PC-3 (cell line): Measurements from ENCODE around the gene RAI14.

Source experiments
- EZH2 ChIP-seq: fragments of 300-600 bp; sonication (generic); IDR thresholded peaks from one replicate; pipeline ENCODE4 v1.6.1; 2017; ENCODE audit warnings: antibody characterized with exemption, mild to moderate bottlenecking, low read length; ENCODE audit not compliant: unreplicated experiment
- TF ChIP-seq, protein P1 (sequence below): fragments of 300-600 bp; sonication (generic); conservative IDR thresholded peaks from 2 replicates; pipeline ENCODE4 v1.5.1; 2017; ENCODE audit warnings: antibody characterized with exemption, low read depth, mild to moderate bottlenecking, low read length

DNA sequence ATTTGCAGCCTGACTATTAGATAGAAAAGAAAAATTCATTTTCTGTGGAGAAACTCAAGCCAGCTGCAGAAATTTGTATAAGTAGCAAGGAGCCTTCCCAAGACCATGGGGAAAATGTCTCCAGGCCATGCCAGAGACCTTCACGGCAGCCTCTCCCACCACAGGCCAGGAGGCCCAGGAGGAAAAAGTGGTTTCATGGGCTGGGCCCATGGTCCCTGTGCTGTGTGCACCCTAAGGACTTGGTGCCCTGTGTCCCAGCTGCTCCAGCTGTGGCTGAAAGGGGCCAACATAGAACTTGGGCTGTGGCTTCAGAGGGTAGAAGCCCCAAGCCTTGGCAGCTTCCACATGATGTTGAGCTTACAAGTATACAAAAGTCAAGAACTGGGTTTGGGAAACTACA lies 109.5 kb downstream of the RAI14 start:
- TF ChIP-seq, protein P1, sequence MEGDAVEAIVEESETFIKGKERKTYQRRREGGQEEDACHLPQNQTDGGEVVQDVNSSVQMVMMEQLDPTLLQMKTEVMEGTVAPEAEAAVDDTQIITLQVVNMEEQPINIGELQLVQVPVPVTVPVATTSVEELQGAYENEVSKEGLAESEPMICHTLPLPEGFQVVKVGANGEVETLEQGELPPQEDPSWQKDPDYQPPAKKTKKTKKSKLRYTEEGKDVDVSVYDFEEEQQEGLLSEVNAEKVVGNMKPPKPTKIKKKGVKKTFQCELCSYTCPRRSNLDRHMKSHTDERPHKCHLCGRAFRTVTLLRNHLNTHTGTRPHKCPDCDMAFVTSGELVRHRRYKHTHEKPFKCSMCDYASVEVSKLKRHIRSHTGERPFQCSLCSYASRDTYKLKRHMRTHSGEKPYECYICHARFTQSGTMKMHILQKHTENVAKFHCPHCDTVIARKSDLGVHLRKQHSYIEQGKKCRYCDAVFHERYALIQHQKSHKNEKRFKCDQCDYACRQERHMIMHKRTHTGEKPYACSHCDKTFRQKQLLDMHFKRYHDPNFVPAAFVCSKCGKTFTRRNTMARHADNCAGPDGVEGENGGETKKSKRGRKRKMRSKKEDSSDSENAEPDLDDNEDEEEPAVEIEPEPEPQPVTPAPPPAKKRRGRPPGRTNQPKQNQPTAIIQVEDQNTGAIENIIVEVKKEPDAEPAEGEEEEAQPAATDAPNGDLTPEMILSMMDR: no peak
- no peak for TF ChIP-seq EZH2
